Sciatic nerve (tissue), 2 donors: Measurements from ENCODE around the gene LY6G5C. TPM values are rescaled to one million over a fixed set of nuclear protein-coding genes. Genes with fewer than 3 reads are reported as not detected.

Source experiments
- ATAC-seq: fragments of 200-7000 bp; cut with Tn5 transposase; one replicate; pipeline ENCODE4 v1.9.1; 2020; ENCODE audit warnings: mild to moderate bottlenecking, moderate library complexity
- DNase-seq: peaks from one replicate; pipeline ENCODE4 v3.0.0-alpha.2; 2020; ENCODE audit warnings: low spot score
- intact Hi-C: fragments of 100-400 bp; cut with DNase I; formaldehyde crosslinking; loops from one replicate; pipeline ENCODE4 v1.14.2; 2022
- microRNA-seq: library from miRNA; unstranded; fragments of <30 nt; microRNA quantifications from one replicate; pipeline ENCODE4 v1.2.0, GENCODE V29; 2020
- total RNA-seq: library from RNA; stranded (reverse); fragmentation: NEBNext Ultra II Directional; extraction: Animal tissue kit (Norgen Biotek cat#: 25700); gene quantifications from one replicate; pipeline ENCODE4 v1.2.1, GENCODE V29; 2021
- donor health status: DM: no; HTN: no; CAD: no.
- donor health status: DM: no; HTN: no; CAD: no.

Gene LY6G5C
- total RNA-seq, 1 donor from 2014 or later: 2.1 TPM

DNA sequence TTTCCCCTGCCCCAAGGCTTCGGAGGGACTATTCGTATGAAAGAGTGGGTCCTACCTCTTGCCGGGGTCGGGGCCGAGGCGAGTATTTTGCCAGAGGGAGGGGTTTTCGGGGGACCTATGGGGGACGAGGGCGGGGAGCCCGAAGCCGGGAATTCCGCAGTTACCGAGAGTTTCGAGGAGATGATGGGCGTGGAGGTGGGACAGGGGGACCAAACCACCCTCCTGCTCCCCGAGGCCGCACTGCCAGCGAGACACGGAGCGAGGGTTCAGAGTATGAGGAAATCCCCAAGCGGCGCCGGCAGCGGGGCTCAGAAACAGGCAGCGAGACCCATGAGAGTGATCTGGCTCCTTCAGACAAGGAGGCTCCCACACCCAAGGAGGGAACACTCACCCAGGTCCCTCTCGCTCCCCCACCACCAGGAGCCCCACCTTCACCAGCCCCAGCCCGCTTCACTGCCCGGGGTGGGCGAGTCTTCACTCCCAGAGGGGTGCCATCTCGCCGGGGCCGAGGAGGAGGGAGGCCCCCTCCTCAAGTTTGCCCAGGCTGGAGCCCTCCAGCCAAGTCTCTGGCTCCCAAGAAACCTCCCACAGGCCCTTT, 49.1 kb downstream of the LY6G5C start:
- ATAC-seq (peak; percentile 20), DNase-seq (no peak)
- intact Hi-C loops: no loop called here

DNA sequence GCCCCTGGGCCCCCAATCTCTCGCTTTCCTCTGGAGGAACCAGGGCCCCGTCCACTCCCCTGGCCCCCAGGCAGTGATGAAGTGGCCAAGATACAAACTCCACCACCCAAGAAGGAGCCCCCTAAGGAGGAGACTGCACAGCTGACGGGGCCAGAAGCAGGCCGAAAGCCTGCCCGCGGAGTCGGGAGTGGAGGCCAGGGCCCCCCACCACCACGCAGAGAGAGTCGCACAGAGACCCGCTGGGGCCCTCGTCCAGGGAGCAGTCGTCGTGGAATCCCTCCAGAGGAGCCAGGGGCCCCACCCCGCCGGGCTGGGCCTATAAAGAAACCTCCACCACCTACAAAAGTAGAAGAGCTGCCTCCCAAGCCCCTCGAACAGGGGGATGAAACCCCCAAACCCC, 49.7 kb downstream of the LY6G5C start:
- intact Hi-C loops: no loop called here
- ATAC-seq (no peak), DNase-seq (no peak)

DNA sequence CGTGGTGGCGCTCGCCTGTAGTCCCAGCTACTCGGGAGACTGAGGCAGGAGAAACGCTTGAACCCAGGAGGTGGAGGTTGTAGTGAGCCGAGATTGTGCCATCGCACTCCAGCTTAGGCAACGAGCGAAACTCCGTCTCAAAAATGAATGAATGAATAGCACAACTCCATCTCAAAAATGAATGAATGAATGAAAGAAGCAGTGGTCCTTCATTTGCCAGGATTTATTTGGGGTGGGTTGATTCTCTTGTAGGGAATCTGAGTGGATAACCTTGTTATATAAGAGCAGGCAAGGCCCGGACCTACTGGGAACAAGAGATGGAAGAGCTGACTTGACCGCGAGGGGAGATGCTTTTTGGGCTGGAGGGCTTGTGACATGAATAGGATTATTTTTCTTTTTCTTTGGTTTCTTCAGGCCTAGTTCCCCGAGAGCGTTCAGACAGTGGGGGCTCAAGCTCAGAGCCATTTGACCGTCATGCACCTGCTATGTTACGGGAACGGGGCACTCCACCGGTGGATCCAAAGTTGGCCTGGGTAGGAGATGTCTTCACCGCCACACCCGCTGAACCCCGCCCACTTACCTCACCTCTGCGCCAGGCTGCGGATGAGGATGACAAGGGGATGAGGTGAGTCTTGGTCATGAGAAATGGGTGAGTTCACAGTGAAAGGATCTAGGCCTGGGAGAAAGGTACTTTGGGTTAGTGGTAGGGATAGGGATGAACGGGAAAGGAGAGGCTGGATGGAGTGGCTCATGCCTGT, 50.5 kb downstream of the LY6G5C start:
- DNase-seq (no peak), ATAC-seq (no peak)
- intact Hi-C loops: no loop called here

DNA sequence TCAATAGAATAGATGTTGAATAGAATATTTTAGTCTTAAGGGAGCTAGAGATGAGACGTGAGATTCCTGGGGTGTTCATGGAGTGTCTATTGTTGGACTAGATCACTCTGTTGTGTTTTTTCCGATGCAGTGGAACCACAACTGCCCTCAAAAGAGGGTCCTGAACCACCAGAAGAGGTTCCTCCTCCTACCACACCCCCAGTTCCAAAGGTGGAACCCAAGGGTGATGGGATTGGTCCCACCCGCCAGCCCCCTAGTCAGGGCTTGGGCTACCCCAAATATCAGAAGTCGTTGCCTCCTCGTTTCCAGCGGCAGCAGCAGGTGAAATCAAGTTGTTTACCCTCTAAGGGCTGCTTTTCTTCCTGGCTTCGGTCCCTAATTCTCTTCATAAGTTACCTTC, 51.9 kb downstream of the LY6G5C start:
- intact Hi-C loops: no loop called here
- no peak for ATAC-seq
- DNase-seq: no peak

DNA sequence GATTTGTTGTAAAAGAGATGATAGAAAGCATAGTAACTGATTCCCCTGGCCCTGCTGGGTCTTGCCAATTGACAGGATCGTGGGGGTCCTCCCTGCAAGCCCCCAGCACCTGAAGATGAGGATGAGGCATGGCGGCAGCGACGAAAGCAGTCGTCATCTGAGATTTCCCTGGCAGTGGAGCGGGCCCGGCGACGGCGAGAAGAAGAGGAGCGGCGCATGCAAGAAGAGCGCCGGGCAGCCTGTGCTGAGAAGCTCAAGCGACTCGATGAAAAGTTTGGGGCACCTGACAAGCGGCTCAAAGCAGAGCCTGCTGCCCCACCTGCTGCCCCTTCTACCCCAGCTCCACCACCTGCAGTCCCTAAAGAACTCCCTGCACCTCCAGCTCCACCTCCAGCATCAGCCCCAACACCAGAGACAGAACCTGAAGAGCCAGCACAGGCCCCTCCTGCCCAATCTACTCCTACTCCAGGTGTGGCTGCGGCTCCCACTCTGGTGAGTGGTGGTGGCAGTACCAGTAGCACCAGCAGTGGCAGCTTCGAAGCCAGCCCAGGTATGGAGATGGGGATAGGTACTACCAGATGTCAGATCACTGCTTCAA, 53.1 kb downstream of the LY6G5C start:
- no peak for DNase-seq
- no peak for ATAC-seq
- intact Hi-C loops: no loop called here

DNA sequence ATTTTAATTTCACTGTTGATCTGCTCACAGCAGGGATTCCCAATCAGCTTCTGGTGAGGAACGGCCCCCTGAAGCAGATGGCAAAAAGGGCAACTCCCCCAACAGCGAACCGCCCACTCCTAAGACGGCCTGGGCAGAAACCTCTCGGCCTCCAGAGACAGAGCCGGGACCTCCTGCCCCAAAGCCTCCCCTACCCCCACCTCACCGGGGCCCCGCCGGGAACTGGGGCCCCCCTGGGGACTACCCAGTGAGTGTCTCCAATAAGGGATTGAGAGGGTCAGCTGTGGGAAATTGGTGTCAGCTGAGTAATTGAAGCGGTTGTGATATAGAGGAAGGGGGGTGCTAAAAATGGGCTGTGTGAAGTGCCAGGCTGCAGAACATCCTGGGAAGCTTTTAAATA, 53.9 kb downstream of the LY6G5C start:
- intact Hi-C loops: no loop called here
- DNase-seq (no peak), ATAC-seq (no peak)

Small RNA genes within 50 kb of the gene (microRNA-seq; reads per million reads assigned to microRNA genes)
- gene MIR4646 (2.5 reads per million), gene MIR6832 (not detected)

Other genes with a start within 250 kb of the LY6G5C start
- gene MICB, start 182.9 kb downstream of the LY6G5C start, total RNA-seq: 2.9 TPM
- not detected for gene MCCD1, start 152.1 kb downstream of the LY6G5C start, total RNA-seq
- 258 TPM for gene DDX39B, start 139.1 kb downstream of the LY6G5C start, total RNA-seq
- gene ATP6V1G2, start 134.5 kb downstream of the LY6G5C start, total RNA-seq: 4.8 TPM
- 23.0 TPM for gene NFKBIL1, start 133.5 kb downstream of the LY6G5C start, total RNA-seq
- gene LTA, start 108.8 kb downstream of the LY6G5C start, total RNA-seq: 0.27 TPM
- 0.40 TPM for gene TNF, start 105.5 kb downstream of the LY6G5C start, total RNA-seq
- gene LTB, start 98.6 kb downstream of the LY6G5C start, total RNA-seq: 4.0 TPM
- gene LST1, start 94.8 kb downstream of the LY6G5C start, total RNA-seq: 17.7 TPM
- gene NCR3, start 88.1 kb downstream of the LY6G5C start, total RNA-seq: 1.1 TPM
- 50.6 TPM for gene AIF1, start 65.8 kb downstream of the LY6G5C start, total RNA-seq
- gene PRRC2A, start 60.4 kb downstream of the LY6G5C start, total RNA-seq: 166 TPM
- gene BAG6, start 28.4 kb downstream of the LY6G5C start, total RNA-seq: 201 TPM
- 0.53 TPM for gene APOM, start 25.2 kb downstream of the LY6G5C start, total RNA-seq
- gene C6orf47, start 20.3 kb downstream of the LY6G5C start, total RNA-seq: 14.5 TPM
- gene GPANK1, start 16.1 kb downstream of the LY6G5C start, total RNA-seq: 16.7 TPM
- 116 TPM for gene CSNK2B, start 15.0 kb downstream of the LY6G5C start, total RNA-seq
- gene LY6G5B, start 11.1 kb downstream of the LY6G5C start, total RNA-seq: 20.4 TPM
- 46.0 TPM for gene ABHD16A, start 22.3 kb upstream of the LY6G5C start, total RNA-seq
- not detected for gene LY6G6F, start 25.8 kb upstream of the LY6G5C start, total RNA-seq
- not detected for gene LY6G6D, start 34.3 kb upstream of the LY6G5C start, total RNA-seq
- gene LY6G6C, start 40.7 kb upstream of the LY6G5C start, total RNA-seq: 0.71 TPM
- gene MPIG6B, start 42.3 kb upstream of the LY6G5C start, total RNA-seq: 0.62 TPM
- gene DDAH2, start 48.2 kb upstream of the LY6G5C start, total RNA-seq: 124 TPM
- 239 TPM for gene CLIC1, start 55.5 kb upstream of the LY6G5C start, total RNA-seq
- 21.2 TPM for gene MSH5, start 58.9 kb upstream of the LY6G5C start, total RNA-seq
- gene SAPCD1, start 81.6 kb upstream of the LY6G5C start, total RNA-seq: 4.9 TPM
- 0.94 TPM for gene VWA7, start 96.3 kb upstream of the LY6G5C start, total RNA-seq
- 42.3 TPM for gene VARS1, start 114.7 kb upstream of the LY6G5C start, total RNA-seq
- gene LSM2, start 125.9 kb upstream of the LY6G5C start, total RNA-seq: 30.1 TPM
- 2.8 TPM for gene HSPA1L, start 134.2 kb upstream of the LY6G5C start, total RNA-seq
- 195 TPM for gene HSPA1A, start 134.5 kb upstream of the LY6G5C start, total RNA-seq
- gene HSPA1B, start 146.7 kb upstream of the LY6G5C start, total RNA-seq: 181 TPM
- 22.1 TPM for gene NEU1, start 181.8 kb upstream of the LY6G5C start, total RNA-seq
- gene SLC44A4, start 197.9 kb upstream of the LY6G5C start, total RNA-seq: 2.1 TPM
- gene EHMT2, start 216.6 kb upstream of the LY6G5C start, total RNA-seq: 49.4 TPM
- 8.4 TPM for gene ZBTB12, start 221.0 kb upstream of the LY6G5C start, total RNA-seq
- gene C2, start 246.7 kb upstream of the LY6G5C start, total RNA-seq: 25.0 TPM